HL-60 (cell line): Measurements from ENCODE around the gene OSBPL10.

Source experiments
- DNase-seq, 2 experiments: peaks; one replicate each; pipeline ENCODE4 v3.0.0-alpha.2; 2010 to 2020; ENCODE audit warnings: low read depth in 1 of 2, low spot score in 1 of 2
- H3K27ac ChIP-seq: fragments of 250-450 bp; sonication (Bioruptor Pico); replicated peaks from 2 replicates; pipeline ENCODE4 v1.5.1; 2020; ENCODE audit warnings: mild to moderate bottlenecking, moderate library complexity
- H3K27me3 ChIP-seq: fragments of 250-450 bp; sonication (Bioruptor Pico); 2 replicates; pipeline ENCODE4 v1.5.1; 2021; ENCODE audit warnings: mild to moderate bottlenecking, moderate library complexity; ENCODE audit not compliant: insufficient read depth, poor library complexity, severe bottlenecking
- H3K4me3 ChIP-seq: replicated peaks from 2 replicates; pipeline ENCODE4 v1.5.1; 2011; ENCODE audit warnings: mild to moderate bottlenecking, control low read depth, low read length; ENCODE audit not compliant: insufficient read depth
- CTCF ChIP-seq: IDR thresholded peaks from one replicate; pipeline ENCODE4 v1.5.1; 2011; ENCODE audit warnings: low read length, control low read depth, inconsistent platforms; ENCODE audit not compliant: insufficient read depth
- GABPA ChIP-seq: IDR thresholded peaks from 2 replicates; pipeline ENCODE4 v1.6.1; 2012; ENCODE audit warnings: low read depth
- POLR2AphosphoS5 ChIP-seq: IDR thresholded peaks from 2 replicates; pipeline ENCODE4 v1.6.1; 2012; ENCODE audit warnings: low read depth
- REST ChIP-seq: IDR thresholded peaks from 2 replicates; pipeline ENCODE4 v1.6.1; 2012; ENCODE audit warnings: low read depth; ENCODE audit not compliant: insufficient replicate concordance
- SPI1 ChIP-seq: IDR thresholded peaks from 2 replicates; pipeline ENCODE4 v1.6.1; 2012; ENCODE audit warnings: low read depth, mild to moderate bottlenecking, borderline replicate concordance

Gene OSBPL10

DNA sequence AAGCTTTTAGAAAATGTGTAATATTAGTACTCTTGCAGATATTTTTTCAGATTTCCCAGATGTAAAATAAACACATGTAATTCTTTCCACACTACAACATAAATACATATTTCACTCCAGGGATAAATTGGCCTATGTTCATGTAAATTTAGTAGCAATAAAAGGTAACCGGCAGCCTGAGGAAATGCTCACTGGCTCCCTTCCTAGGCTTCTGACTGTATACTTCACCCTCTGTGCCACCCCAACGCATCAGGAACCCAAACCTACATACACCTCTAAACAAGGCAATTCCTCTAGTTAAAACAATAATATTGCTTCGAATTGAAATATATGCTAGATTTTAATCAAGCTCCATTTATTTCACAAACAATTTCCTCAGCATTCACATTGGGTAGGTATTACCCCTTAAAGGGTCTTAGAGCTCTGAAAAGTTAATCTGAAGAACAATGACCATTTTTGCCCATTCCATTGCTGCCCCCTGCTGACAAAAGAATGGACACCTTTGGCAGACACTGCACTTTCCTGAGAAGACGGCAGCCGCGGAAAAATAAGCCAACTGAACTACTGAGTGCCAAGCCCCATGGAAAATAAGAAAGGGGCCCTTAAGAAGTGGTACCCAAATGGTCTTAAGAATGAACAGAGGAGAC is 212.5 kb downstream of the OSBPL10 start:
- DNase-seq, result peak in 1 of 2 experiments; percentile 62
- TF ChIP-seq POLR2AphosphoS5 (no peak), CTCF (peak; percentile 15), REST (no peak), GABPA (no peak), SPI1 (no peak)
- no peaks in the 10 kb centered on the region for H3K27me3 ChIP-seq
- H3K4me3 ChIP-seq, result no peak overlapping the region
- no peak overlapping the region for H3K27ac ChIP-seq

- DNase-seq, result no peak
- no peak overlapping the region for H3K27ac ChIP-seq
- TF ChIP-seq SPI1 (no peak), GABPA (no peak), CTCF (no peak), POLR2AphosphoS5 (no peak), REST (no peak)
- no peak overlapping the region for H3K4me3 ChIP-seq
- no peaks in the 10 kb centered on the region for H3K27me3 ChIP-seq
These were observed 213.1 kb downstream of the OSBPL10 start for GRCh38 chr3:31767920-31768319.

GRCh38 chr3:31766669-31767068 is 214.4 kb downstream of the OSBPL10 start:
- no peak overlapping the region for H3K27ac ChIP-seq
- H3K4me3 ChIP-seq, result no peak overlapping the region
- no peaks in the 10 kb centered on the region for H3K27me3 ChIP-seq
- no peak for DNase-seq
- TF ChIP-seq POLR2AphosphoS5 (no peak), SPI1 (no peak), GABPA (no peak), CTCF (no peak), REST (no peak)
